ENCODE results near the gene LPXN. TPM values are rescaled to one million over a fixed set of nuclear protein-coding genes. Genes with fewer than 3 reads are reported as not detected.
A peak's percentile ranks its signal among the peaks of the same experiment; 100 is the strongest.

LPXN gene
- total and polyA plus RNA-seq, 8 donors: 8.1 to 43.8 (median 10.4) TPM

DNA sequence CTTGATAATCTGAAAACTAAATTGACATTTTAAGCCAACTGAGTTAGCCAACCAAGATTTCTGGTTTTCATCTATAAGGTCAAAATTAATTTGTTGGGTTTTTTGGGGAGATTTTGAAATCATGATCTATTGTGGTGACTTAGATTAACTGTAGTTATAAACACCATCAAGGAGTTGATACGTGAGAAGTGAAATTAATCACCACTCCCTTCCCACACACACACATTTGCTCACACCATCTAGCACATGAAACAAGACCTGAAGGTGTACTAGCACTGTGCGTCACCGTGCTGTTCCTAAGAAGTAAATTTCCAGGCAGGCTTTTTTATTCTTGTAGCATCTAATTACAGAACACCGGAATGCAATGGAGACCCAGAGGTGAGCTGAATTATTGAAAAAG, 69.8 kb downstream of the LPXN start:
- no peaks in the 10 kb centered on the region for H3K27me3 ChIP-seq
- no peaks in the 10 kb centered on the region for H3K9me3 ChIP-seq
- no peak overlapping the region for H3K4me3 ChIP-seq
- intact Hi-C loops (cut with DNase I): no loop called here
- DNase-seq (no peak), ATAC-seq (no peak)
- H3K36me3 ChIP-seq: no peaks in the 10 kb centered on the region
- TF ChIP-seq, protein P1, sequence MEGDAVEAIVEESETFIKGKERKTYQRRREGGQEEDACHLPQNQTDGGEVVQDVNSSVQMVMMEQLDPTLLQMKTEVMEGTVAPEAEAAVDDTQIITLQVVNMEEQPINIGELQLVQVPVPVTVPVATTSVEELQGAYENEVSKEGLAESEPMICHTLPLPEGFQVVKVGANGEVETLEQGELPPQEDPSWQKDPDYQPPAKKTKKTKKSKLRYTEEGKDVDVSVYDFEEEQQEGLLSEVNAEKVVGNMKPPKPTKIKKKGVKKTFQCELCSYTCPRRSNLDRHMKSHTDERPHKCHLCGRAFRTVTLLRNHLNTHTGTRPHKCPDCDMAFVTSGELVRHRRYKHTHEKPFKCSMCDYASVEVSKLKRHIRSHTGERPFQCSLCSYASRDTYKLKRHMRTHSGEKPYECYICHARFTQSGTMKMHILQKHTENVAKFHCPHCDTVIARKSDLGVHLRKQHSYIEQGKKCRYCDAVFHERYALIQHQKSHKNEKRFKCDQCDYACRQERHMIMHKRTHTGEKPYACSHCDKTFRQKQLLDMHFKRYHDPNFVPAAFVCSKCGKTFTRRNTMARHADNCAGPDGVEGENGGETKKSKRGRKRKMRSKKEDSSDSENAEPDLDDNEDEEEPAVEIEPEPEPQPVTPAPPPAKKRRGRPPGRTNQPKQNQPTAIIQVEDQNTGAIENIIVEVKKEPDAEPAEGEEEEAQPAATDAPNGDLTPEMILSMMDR (IDR thresholded peaks at IDR 0.05): no peak
- H3K4me1 ChIP-seq: no peaks in the 10 kb centered on the region
- no peak overlapping the region for H3K27ac ChIP-seq

DNA sequence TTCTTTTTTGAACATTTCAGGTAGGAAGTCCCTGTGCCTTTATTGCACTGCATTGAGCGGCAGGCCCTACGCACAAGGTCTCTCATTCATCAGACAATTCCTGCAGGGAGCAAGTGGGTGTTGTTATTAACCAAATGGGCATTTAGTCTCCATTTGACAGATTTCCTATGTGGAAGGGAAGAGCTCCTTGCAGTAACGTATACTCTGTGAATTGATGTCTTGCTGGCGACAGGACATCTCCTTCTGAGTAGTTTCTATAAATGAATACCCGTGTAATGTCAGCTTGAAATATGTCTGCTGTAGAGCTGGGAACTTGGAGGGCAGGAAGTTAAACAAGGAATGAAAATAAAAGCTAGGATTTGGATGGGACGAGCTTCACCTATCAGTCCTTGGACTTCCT, 71.4 kb downstream of the LPXN start:
- DNase-seq (no peak), ATAC-seq (no peak)
- Histone ChIP-seq H3K27ac (no peak overlapping the region), H3K9me3 (no peaks in the 10 kb centered on the region), H3K36me3 (no peaks in the 10 kb centered on the region), H3K27me3 (no peaks in the 10 kb centered on the region), H3K4me1 (no peaks in the 10 kb centered on the region), H3K4me3 (no peak overlapping the region)
- TF ChIP-seq, protein P1 (IDR thresholded peaks at IDR 0.05): no peak
- intact Hi-C loops (cut with DNase I): no loop called here

DNA sequence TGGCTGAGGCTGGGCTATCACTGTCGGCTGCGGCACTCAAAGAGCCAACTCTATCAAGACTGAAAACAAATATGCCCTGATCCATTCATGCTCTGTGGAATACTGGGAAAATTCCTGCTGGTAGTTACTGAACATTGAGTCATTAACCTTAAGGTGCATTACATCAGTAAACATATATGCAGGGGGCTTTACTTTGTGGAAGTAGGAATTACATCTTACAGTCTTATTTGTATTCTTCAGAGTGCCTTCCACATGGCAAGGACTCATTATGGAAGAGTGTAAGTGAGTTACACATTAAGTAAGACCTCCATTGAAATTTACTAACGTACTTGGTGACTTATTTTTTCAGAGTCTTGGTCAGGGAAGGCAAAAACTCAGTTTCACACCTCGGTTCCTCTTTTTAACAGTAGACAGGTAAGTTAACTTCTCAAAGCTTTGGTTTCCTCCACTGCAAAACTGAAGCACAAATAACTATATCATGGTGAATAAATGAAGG, 72.2 kb downstream of the LPXN start:
- ATAC-seq: no peak
- no peaks in the 10 kb centered on the region for H3K27me3 ChIP-seq
- H3K27ac ChIP-seq: no peak overlapping the region
- TF ChIP-seq, protein P1 (IDR thresholded peaks at IDR 0.05): no peak
- no peak overlapping the region for H3K4me3 ChIP-seq
- H3K9me3 ChIP-seq: no peaks in the 10 kb centered on the region
- H3K4me1 ChIP-seq: no peaks in the 10 kb centered on the region
- no peak for DNase-seq
- intact Hi-C loops (cut with DNase I): no loop called here
- no peaks in the 10 kb centered on the region for H3K36me3 ChIP-seq

DNA sequence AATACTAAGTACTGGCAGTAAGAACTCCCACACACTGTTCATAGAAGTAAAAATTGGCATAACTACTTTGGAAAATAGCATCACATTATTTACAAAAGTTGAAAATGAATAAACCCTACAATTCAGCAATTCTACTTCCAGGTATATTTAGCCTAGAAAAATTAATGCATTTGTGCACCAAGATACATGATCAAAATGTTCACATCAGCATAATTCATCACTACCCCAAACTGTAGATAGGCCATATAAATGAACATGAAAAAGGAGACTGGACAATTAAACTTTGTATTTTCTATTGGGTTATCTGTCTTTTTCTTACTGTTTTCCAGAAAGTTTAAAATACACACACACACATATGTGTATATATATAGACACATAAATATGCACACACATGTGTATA, 73.7 kb downstream of the LPXN start:
- intact Hi-C loops (cut with DNase I): no loop called here
- no peaks in the 10 kb centered on the region for H3K27me3 ChIP-seq
- H3K27ac ChIP-seq: no peak overlapping the region
- H3K36me3 ChIP-seq: no peaks in the 10 kb centered on the region
- TF ChIP-seq, protein P1 (IDR thresholded peaks at IDR 0.05): no peak
- no peaks in the 10 kb centered on the region for H3K9me3 ChIP-seq
- H3K4me1 ChIP-seq: no peaks in the 10 kb centered on the region
- ATAC-seq (no peak), DNase-seq (no peak)
- no peak overlapping the region for H3K4me3 ChIP-seq

DNA sequence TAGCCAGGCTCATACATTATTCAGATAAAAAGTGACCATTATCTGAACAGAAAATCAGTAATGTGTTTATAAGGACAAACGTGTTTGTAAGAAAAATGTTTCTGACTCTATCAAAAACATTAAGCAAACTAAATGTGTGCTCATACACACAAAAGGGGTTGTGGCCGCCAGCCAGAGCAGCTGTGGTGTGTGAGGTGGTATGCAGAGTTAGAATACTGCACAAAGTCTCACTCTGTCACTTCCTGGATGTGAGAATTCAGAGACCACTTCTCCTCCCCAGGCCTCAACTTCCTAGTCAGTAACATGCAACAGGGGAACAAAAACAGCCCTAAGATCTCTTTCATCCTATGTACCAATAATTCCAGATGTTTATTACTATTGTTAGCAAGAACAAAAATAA, 77.2 kb downstream of the LPXN start:
- Histone ChIP-seq H3K4me3 (no peak overlapping the region), H3K27ac (no peak overlapping the region), H3K36me3 (no peaks in the 10 kb centered on the region), H3K9me3 (no peaks in the 10 kb centered on the region), H3K27me3 (no peaks in the 10 kb centered on the region), H3K4me1 (no peaks in the 10 kb centered on the region)
- intact Hi-C loops (cut with DNase I): no loop called here
- ATAC-seq: no peak
- DNase-seq: peak in 1 of 4 donors; percentile 57
- TF ChIP-seq, protein P1 (IDR thresholded peaks at IDR 0.05): no peak
